ENCODE results near the gene STPG1.
"Not testable (repeated sequence)": the region's sequence is repeated elsewhere in the genome, so short reads cannot be mapped to it uniquely, and the experiment has no call there.

STPG1 gene

GRCh38 chr1:24454673-24455072, 41.1 kb upstream of the STPG1 start:
- ATAC-seq (ENCODE audit: low read depth) (no peak), DNase-seq (ENCODE audit: low spot score) (no peak)
- Histone ChIP-seq H3K36me3 (ENCODE audit: low read depth) (peaks cover 37% of the 10 kb centered on the region), H3K27ac (ENCODE audit: poor library complexity, severe bottlenecking) (no peak overlapping the region), H3K27me3 (ENCODE audit: insufficient read depth, poor library complexity, severe bottlenecking) (no peaks in the 10 kb centered on the region), H3K4me3 (ENCODE audit: severe bottlenecking) (no peak overlapping the region), H3K4me1 (ENCODE audit: insufficient read depth, poor library complexity, severe bottlenecking) (no peaks in the 10 kb centered on the region), H3K9me3 (ENCODE audit: severe bottlenecking) (no peaks in the 10 kb centered on the region)
- no peak for TF ChIP-seq CTCF (IDR thresholded peaks at IDR 0.05; ENCODE audit: poor library complexity, severe bottlenecking)

- no peaks in the 10 kb centered on the region for H3K27me3 ChIP-seq (ENCODE audit: insufficient read depth, poor library complexity, severe bottlenecking)
Observed at GRCh38 chr1:24452922-24453485, 39.4 kb upstream of the STPG1 start.

GRCh38 chr1:24451746-24452145, 38.2 kb upstream of the STPG1 start:
- Histone ChIP-seq H3K9me3 (ENCODE audit: severe bottlenecking) (no peaks in the 10 kb centered on the region), H3K27ac (ENCODE audit: poor library complexity, severe bottlenecking) (no peak overlapping the region), H3K36me3 (ENCODE audit: low read depth) (peaks cover 39% of the 10 kb centered on the region), H3K4me3 (ENCODE audit: severe bottlenecking) (no peak overlapping the region), H3K4me1 (ENCODE audit: insufficient read depth, poor library complexity, severe bottlenecking) (no peaks in the 10 kb centered on the region), H3K27me3 (ENCODE audit: insufficient read depth, poor library complexity, severe bottlenecking) (no peaks in the 10 kb centered on the region)
- DNase-seq (ENCODE audit: low spot score), result no peak
- ATAC-seq (ENCODE audit: low read depth), result no peak
- no peak for TF ChIP-seq CTCF (IDR thresholded peaks at IDR 0.05; ENCODE audit: poor library complexity, severe bottlenecking)

More at GRCh38 chr1:24452922-24453485, 39.4 kb upstream of the STPG1 start:
- DNase-seq (ENCODE audit: low spot score), result no peak
- Histone ChIP-seq H3K27ac (ENCODE audit: poor library complexity, severe bottlenecking) (no peak overlapping the region), H3K9me3 (ENCODE audit: severe bottlenecking) (no peaks in the 10 kb centered on the region), H3K4me1 (ENCODE audit: insufficient read depth, poor library complexity, severe bottlenecking) (no peaks in the 10 kb centered on the region), H3K36me3 (ENCODE audit: low read depth) (peaks cover 37% of the 10 kb centered on the region), H3K4me3 (ENCODE audit: severe bottlenecking) (no peak overlapping the region)
- ATAC-seq (ENCODE audit: low read depth), result no peak
- no peak for TF ChIP-seq CTCF (IDR thresholded peaks at IDR 0.05; ENCODE audit: poor library complexity, severe bottlenecking)

- TF ChIP-seq CTCF (IDR thresholded peaks at IDR 0.05; ENCODE audit: poor library complexity, severe bottlenecking), result no peak
- no peaks in the 10 kb centered on the region for H3K27me3 ChIP-seq (ENCODE audit: insufficient read depth, poor library complexity, severe bottlenecking)
- no peaks in the 10 kb centered on the region for H3K9me3 ChIP-seq (ENCODE audit: severe bottlenecking)
- H3K36me3 ChIP-seq (ENCODE audit: low read depth), result peaks cover 44% of the 10 kb centered on the region
- DNase-seq (ENCODE audit: low spot score), result no peak
- no peaks in the 10 kb centered on the region for H3K4me1 ChIP-seq (ENCODE audit: insufficient read depth, poor library complexity, severe bottlenecking)
- no peak overlapping the region for H3K27ac ChIP-seq (ENCODE audit: poor library complexity, severe bottlenecking)
- no peak overlapping the region for H3K4me3 ChIP-seq (ENCODE audit: severe bottlenecking)
- ATAC-seq (ENCODE audit: low read depth), result no peak
Observed at GRCh38 chr1:24450857-24451397, 37.3 kb upstream of the STPG1 start.

- no peak for TF ChIP-seq CTCF (IDR thresholded peaks at IDR 0.05; ENCODE audit: poor library complexity, severe bottlenecking)
- no peaks in the 10 kb centered on the region for H3K4me1 ChIP-seq (ENCODE audit: insufficient read depth, poor library complexity, severe bottlenecking)
- ATAC-seq (ENCODE audit: low read depth), result no peak
Observed at GRCh38 chr1:24450316-24450715, 36.7 kb upstream of the STPG1 start.

GRCh38 chr1:24446446-24446845, 32.9 kb upstream of the STPG1 start:
- not testable (repeated sequence) for H3K9me3 ChIP-seq (ENCODE audit: severe bottlenecking); H3K27me3 ChIP-seq (ENCODE audit: insufficient read depth, poor library complexity, severe bottlenecking); H3K4me1 ChIP-seq (ENCODE audit: insufficient read depth, poor library complexity, severe bottlenecking); ATAC-seq (ENCODE audit: low read depth); H3K4me3 ChIP-seq (ENCODE audit: severe bottlenecking); DNase-seq (ENCODE audit: low spot score); H3K27ac ChIP-seq (ENCODE audit: poor library complexity, severe bottlenecking)
- H3K36me3 ChIP-seq (ENCODE audit: low read depth), result peaks cover 71% of the 10 kb centered on the region

More at GRCh38 chr1:24450316-24450715, 36.7 kb upstream of the STPG1 start:
- H3K27me3 ChIP-seq (ENCODE audit: insufficient read depth, poor library complexity, severe bottlenecking), result no peaks in the 10 kb centered on the region
- H3K36me3 ChIP-seq (ENCODE audit: low read depth), result peaks cover 50% of the 10 kb centered on the region
- DNase-seq (ENCODE audit: low spot score), result no peak
- no peak overlapping the region for H3K4me3 ChIP-seq (ENCODE audit: severe bottlenecking)
- no peaks in the 10 kb centered on the region for H3K9me3 ChIP-seq (ENCODE audit: severe bottlenecking)
- no peak overlapping the region for H3K27ac ChIP-seq (ENCODE audit: poor library complexity, severe bottlenecking)

Measured in RWPE2 (cell line).